GM10266 (cell line): ENCODE data around the gene CRELD1.
"Not testable (repeated sequence)": the region's sequence is repeated elsewhere in the genome, so short reads cannot be mapped to it uniquely, and the experiment has no call there.

ENCODE experiments used
- DNase-seq: peaks from one replicate; pipeline ENCODE4 v3.0.0; 2012; ENCODE audit errors: extremely low spot score
- TF ChIP-seq, protein P1 (sequence below): IDR thresholded peaks from 2 replicates; pipeline ENCODE4 v1.5.1; 2012; ENCODE audit warnings: mild to moderate bottlenecking, low read depth; ENCODE audit not compliant: control insufficient read depth, insufficient read depth; ENCODE audit errors: missing control alignments

The CRELD1 gene

DNA sequence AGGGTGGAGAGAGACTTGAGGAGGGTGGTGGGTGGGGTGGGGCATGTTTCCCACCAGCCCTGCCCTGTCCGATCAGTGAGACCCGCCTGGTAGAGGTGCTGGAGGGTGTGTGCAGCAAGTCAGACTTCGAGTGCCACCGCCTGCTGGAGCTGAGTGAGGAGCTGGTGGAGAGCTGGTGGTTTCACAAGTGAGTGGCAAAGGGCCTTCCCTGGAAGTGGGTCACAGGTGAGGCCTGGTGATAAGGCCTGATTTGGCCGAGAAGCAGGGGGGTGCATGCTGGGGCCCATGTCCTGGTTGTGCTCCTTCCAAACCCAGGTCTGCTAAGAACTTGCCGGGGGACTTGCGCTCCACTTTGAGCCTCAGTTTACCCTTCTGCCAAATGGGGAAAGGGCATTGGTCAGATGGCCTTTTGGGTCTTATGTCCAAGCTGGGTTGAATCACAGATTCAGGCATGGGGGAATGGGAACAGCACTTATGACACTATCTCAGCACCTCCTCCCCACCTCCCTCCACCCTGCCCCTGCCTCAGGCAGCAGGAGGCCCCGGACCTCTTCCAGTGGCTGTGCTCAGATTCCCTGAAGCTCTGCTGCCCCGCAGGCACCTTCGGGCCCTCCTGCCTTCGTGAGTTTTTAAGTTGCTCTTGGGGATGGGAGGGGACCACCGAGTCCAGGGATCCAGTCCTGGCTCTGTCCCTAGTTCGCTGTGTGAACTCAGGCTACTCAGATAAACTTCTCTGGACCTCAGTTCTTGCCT, 4.0 kb downstream of the CRELD1 start:
- TF ChIP-seq, protein P1, sequence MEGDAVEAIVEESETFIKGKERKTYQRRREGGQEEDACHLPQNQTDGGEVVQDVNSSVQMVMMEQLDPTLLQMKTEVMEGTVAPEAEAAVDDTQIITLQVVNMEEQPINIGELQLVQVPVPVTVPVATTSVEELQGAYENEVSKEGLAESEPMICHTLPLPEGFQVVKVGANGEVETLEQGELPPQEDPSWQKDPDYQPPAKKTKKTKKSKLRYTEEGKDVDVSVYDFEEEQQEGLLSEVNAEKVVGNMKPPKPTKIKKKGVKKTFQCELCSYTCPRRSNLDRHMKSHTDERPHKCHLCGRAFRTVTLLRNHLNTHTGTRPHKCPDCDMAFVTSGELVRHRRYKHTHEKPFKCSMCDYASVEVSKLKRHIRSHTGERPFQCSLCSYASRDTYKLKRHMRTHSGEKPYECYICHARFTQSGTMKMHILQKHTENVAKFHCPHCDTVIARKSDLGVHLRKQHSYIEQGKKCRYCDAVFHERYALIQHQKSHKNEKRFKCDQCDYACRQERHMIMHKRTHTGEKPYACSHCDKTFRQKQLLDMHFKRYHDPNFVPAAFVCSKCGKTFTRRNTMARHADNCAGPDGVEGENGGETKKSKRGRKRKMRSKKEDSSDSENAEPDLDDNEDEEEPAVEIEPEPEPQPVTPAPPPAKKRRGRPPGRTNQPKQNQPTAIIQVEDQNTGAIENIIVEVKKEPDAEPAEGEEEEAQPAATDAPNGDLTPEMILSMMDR, result no peak
- no peak for DNase-seq

DNA sequence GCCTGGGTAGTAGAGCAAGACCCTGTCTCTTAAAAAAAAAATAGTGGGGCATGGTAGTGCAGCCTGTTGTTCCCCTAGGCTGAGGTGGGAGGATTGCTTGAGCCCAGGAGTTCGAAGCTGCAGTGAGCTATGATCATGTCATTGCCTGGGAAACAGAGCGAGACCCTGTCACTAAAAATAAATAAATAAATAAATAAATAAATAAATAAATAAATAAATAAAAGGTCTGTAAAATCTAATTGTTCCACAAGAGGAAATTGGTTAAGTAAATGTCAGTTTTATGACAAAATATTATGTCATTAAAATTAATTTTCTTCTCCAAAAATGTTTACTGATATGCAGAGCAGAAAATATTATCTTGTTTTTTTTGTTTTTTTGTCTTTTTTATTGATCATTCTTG, 5.3 kb downstream of the CRELD1 start:
- TF ChIP-seq, protein P1, result no peak

DNA sequence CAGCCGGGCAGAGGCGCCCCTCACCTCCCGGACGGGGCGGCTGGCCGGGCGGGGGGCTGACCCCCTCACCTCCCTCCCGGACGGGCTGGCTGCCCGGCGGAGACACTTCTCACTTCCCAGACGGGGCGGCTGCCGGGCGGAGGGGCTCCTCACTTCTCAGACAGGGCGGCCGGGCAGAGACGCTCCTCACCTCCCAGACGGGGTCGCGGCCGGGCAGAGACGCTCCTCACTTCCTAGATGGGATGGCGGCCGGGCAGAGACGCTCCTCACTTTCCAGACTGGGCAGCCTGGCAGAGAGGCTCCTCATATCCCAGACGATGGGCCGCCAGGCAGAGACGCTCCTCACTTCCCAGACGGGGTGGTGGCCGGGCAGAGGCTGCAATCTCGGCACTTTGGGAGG, 6.3 kb downstream of the CRELD1 start:
- DNase-seq, result not testable (repeated sequence)

More for the DNA sequence above, 5.3 kb downstream of the CRELD1 start:
- no peak for DNase-seq

DNA sequence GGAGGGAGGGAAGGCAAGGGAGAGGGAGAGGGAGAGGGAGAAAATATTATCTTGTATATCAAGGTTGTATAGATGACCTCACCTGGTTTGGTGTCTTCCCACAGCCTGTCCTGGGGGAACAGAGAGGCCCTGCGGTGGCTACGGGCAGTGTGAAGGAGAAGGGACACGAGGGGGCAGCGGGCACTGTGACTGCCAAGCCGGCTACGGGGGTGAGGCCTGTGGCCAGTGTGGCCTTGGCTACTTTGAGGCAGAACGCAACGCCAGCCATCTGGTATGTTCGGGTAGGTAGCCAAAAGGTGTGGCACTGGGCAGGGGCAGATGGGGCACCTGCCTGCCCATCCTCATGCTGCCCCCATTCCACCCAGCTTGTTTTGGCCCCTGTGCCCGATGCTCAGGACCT, 7.1 kb downstream of the CRELD1 start:
- TF ChIP-seq, protein P1, result no peak
- DNase-seq, result no peak

DNA sequence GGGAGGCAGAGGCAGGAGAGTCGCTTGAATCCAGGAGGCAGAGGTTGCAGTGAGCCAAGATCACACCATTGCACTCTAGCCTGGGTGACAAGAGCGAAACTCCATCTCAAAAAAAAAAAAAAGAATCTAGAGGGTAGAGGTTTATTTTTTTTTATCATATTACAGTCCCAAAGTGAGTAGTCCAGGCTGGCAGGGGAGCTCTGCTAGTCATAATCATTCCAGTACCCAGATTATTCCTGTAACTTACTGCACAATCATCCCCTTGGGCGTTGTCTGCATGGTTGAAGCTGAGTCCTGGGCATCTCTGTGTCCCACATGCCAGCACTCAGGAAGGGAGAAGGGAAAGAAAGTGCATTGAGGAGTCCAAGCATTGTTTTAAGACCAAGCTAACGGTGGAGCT, 8.5 kb downstream of the CRELD1 start:
- no peak for DNase-seq
- TF ChIP-seq, protein P1, result no peak

DNA sequence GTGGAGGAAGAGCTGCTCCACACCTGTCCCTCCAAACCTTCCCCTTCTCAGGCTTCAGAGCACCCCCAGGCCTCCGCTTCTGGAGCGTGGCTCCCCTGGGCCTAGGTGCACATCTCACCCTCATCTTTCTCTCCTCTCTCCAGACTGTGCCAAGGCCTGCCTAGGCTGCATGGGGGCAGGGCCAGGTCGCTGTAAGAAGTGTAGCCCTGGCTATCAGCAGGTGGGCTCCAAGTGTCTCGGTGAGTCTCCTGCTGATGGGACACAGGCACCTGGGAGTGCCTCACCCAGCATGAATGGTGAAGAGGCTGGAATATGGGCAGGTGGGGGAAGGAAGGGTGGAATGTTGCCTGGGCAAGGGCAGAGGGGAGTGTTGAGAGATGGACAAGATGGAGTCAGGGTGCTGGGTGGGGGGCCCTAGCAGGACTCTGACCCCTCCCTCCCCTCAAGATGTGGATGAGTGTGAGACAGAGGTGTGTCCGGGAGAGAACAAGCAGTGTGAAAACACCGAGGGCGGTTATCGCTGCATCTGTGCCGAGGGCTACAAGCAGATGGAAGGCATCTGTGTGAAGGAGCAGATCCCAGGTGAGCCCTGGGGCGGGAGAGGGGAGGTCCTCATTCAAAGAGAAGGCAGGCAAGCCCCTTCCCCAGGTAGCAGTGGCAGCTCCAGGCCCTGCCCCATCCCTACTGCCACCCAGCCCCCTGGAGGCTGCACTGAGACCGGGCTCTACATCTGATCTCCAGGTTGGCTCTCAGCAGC, 9.5 kb downstream of the CRELD1 start:
- TF ChIP-seq, protein P1, result no peak
- no peak for DNase-seq

DNA sequence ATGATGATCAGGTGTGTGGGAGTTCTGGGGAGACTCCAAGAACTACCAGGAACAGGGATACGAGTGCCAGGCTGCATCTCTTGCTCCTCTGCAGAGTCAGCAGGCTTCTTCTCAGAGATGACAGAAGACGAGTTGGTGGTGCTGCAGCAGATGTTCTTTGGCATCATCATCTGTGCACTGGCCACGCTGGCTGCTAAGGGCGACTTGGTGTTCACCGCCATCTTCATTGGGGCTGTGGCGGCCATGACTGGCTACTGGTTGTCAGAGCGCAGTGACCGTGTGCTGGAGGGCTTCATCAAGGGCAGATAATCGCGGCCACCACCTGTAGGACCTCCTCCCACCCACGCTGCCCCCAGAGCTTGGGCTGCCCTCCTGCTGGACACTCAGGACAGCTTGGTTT, 10.6 kb downstream of the CRELD1 start:
- TF ChIP-seq, protein P1, result no peak
- no peak for DNase-seq
